GM11168 (cell line): ENCODE results near the gene ECEL1.

ENCODE experiments used
- in situ Hi-C: fragments of 300-500 bp; cut with MboI; formaldehyde crosslinking; loops from one replicate; pipeline ENCODE4 v1.12.0; 2022; ENCODE audit warnings: low sequenced_read_pairs; ENCODE audit not compliant: unreplicated experiment

The ECEL1 gene

GRCh38 chr2:232431705-232432590, 55.7 kb downstream of the ECEL1 start:
- in situ Hi-C loops, result loop anchor here (5.0 kb wide), 1 partner anchor 110 kb away; no protein-coding TSS in a partner anchor
